Measurements from ENCODE around the gene EPYC.

EPYC gene

GRCh38 chr12:90953956-90954421, 50.8 kb downstream of the EPYC start:
- no peak for DNase-seq

GRCh38 chr12:90951432-90952105, 53.2 kb downstream of the EPYC start:
- no peak for DNase-seq

GRCh38 chr12:90947869-90948268, 56.9 kb downstream of the EPYC start:
- DNase-seq = no peak

- no peak for DNase-seq
Measured at GRCh38 chr12:90945070-90945649, 59.6 kb downstream of the EPYC start.

- DNase-seq = no peak
Measured at GRCh38 chr12:90943255-90943654, 61.5 kb downstream of the EPYC start.

GRCh38 chr12:90940872-90941499, 63.8 kb downstream of the EPYC start:
- DNase-seq = no peak

GRCh38 chr12:90939382-90939781, 65.4 kb downstream of the EPYC start:
- no peak for DNase-seq

GRCh38 chr12:90938451-90938850, 66.3 kb downstream of the EPYC start:
- DNase-seq = no peak

GRCh38 chr12:90937651-90938050, 67.1 kb downstream of the EPYC start:
- DNase-seq = no peak

- no peak for DNase-seq
Measured at GRCh38 chr12:90936230-90937005, 68.4 kb downstream of the EPYC start.

GRCh38 chr12:90925562-90925961, 79.2 kb downstream of the EPYC start:
- no peak for DNase-seq

GRCh38 chr12:90924406-90924805, 80.4 kb downstream of the EPYC start:
- no peak for DNase-seq

- DNase-seq = no peak
Measured at GRCh38 chr12:90922145-90922627, 82.6 kb downstream of the EPYC start.

GRCh38 chr12:90921536-90921935, 83.2 kb downstream of the EPYC start:
- no peak for DNase-seq

- DNase-seq = no peak
Measured at GRCh38 chr12:90920222-90920621, 84.5 kb downstream of the EPYC start.

GRCh38 chr12:90917431-90917830, 87.3 kb downstream of the EPYC start:
- DNase-seq = no peak

- no peak for DNase-seq
Measured at GRCh38 chr12:90916516-90916915, 88.3 kb downstream of the EPYC start.

- no peak for DNase-seq
Measured at GRCh38 chr12:90915353-90915752, 89.4 kb downstream of the EPYC start.
